Gastroesophageal sphincter (tissue), 3 donors: Measurements from ENCODE around the gene GNAQ.
A peak's percentile ranks its signal among the peaks of the same experiment; 100 is the strongest.

Experiments used
- CTCF ChIP-seq, 4 experiments: fragments of 200-600 bp in 2 of 4; fragments of 450-650 bp in 2 of 4; sonication (generic) in 1 of 4; IDR thresholded peaks; one replicate each; pipeline ENCODE4 v1.5.1; 2017 to 2019; ENCODE audit warnings: antibody characterized with exemption in 4 of 4, mild to moderate bottlenecking in 2 of 4, moderate library complexity in 2 of 4
- EP300 ChIP-seq: sonication (generic); formaldehyde crosslinking; IDR thresholded peaks from one replicate; pipeline ENCODE4 v1.6.1; 2017; ENCODE audit warnings: antibody characterized with exemption, mild to moderate bottlenecking
- POLR2A ChIP-seq, 2 donors: fragments of 450-650 bp; IDR thresholded peaks; one replicate each; pipeline ENCODE4 v1.6.1; 2017; ENCODE audit warnings: antibody characterized with exemption in 2 of 2, mild to moderate bottlenecking in 2 of 2, moderate library complexity in 1 of 2
- POLR2AphosphoS5 ChIP-seq: sonication (generic); formaldehyde crosslinking; IDR thresholded peaks from one replicate; pipeline ENCODE4 v1.6.1; 2017; ENCODE audit warnings: antibody characterized with exemption

DNA sequence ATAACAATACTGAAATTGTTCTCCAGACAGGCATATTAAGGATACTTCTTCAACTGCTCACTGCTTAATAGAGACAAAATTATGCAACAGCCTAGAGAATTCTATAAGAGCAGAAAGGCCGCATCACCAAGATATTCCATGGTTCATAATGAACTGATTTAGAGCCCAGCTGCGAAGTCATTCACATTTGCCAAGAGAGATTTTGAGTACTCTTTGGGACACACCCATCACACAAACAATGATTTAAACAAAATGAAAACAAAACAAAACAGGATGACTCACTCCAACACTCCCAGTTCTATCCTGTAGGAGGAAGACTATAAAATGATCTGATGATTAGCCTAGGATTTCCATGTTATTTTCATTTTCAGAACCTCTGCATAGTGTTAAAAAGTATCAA lies 237.8 kb downstream of the GNAQ start:
- TF ChIP-seq POLR2A (IDR thresholded peaks at IDR 0.05): no peak
- peak in 1 of 4 experiments; percentile 8 for TF ChIP-seq CTCF (IDR thresholded peaks at IDR 0.05)
- TF ChIP-seq EP300: no peak
- TF ChIP-seq POLR2AphosphoS5: no peak
